Heart left ventricle (tissue), 13 donors: ENCODE measurements around the gene PTH2.

ENCODE experiments used
- POLR2A ChIP-seq, 2 donors: fragments of 450-650 bp; IDR thresholded peaks; one replicate each; pipeline ENCODE4 v1.6.1; 2017; ENCODE audit warnings: antibody characterized with exemption in 2 of 2, mild to moderate bottlenecking in 2 of 2, moderate library complexity in 2 of 2
- TF ChIP-seq, protein P1 (sequence below), 12 donors: fragments of 200-600 bp; sonication (generic) in 4 of 12; IDR thresholded peaks; one replicate each; pipeline versions ENCODE4 v1.5.0 to v1.8.0; 2018 to 2022; ENCODE audit warnings: antibody characterized with exemption in 12 of 12, mild to moderate bottlenecking in 5 of 12
- donor health status: ischemic (EF 13 %, LVEDD 7.1; RV severe dilation, severe dysfunction).
- donor health status: DM: no; HTN: yes; CAD: no.
- donor health status: DM: no; HTN: no; CAD: no.
- donor health status: ischemic (EF 25% LVEDD 6.9; RV normal size, moderate dysfunction).
- donor health status: ischemic (EF 25% LVEDD 5.7; RV mildly dilated, moderate dysfunction).
- donor health status: ischemic (EF 35%, LVEDD 5.7; RV mildly dilated, moderate dysfunction).
- donor health status: nonischemic (EF 11% LVEDD 7.7; RV severe dilation, severe dysfunction).
- donor health status: DM: yes; HTN: yes; CAD: no.
- donor health status: PGD.
- donor health status: ischemic (EF 29% LVEDD 5.4; RV normal size, mild dysfunction).
- donor health status: nonischemic (EF 23%, LVEDD 6.1; RV moderate dilation, normal function).

DNA sequence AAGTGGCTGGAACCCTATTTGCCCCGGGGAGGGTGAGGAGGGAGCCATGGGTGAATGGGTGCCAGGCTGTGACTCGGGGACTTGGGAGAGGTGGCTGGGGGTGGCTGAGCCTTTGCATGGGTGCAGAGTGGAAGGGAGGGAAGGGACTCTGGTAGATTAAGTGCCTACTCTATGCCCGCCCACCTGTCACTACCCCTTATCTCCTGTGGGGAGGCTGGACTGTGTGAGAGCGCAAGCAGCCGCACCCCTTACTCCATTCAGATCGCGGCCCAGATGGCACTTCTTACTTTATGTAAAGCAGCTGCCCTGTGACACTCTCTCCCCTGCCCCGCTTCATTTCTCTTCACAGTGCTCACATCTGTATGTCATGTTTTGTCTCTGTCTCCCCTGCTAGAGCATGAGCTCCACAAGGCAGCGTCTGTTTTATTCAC lies 32.3 kb downstream of the PTH2 start:
- TF ChIP-seq, protein P1, sequence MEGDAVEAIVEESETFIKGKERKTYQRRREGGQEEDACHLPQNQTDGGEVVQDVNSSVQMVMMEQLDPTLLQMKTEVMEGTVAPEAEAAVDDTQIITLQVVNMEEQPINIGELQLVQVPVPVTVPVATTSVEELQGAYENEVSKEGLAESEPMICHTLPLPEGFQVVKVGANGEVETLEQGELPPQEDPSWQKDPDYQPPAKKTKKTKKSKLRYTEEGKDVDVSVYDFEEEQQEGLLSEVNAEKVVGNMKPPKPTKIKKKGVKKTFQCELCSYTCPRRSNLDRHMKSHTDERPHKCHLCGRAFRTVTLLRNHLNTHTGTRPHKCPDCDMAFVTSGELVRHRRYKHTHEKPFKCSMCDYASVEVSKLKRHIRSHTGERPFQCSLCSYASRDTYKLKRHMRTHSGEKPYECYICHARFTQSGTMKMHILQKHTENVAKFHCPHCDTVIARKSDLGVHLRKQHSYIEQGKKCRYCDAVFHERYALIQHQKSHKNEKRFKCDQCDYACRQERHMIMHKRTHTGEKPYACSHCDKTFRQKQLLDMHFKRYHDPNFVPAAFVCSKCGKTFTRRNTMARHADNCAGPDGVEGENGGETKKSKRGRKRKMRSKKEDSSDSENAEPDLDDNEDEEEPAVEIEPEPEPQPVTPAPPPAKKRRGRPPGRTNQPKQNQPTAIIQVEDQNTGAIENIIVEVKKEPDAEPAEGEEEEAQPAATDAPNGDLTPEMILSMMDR (IDR thresholded peaks at IDR 0.05): no peak
- TF ChIP-seq POLR2A (IDR thresholded peaks at IDR 0.05): no peak
